ENCODE data around the gene TMPRSS13. TPM values are rescaled to one million over a fixed set of nuclear protein-coding genes. Genes with fewer than 3 reads are reported as not detected.
"Not testable (repeated sequence)": the region's sequence is repeated elsewhere in the genome, so short reads cannot be mapped to it uniquely, and the experiment has no call there.

Gene TMPRSS13
- polyA plus RNA-seq (2013, experiment 1 of 2) = 0.18 TPM
- polyA plus RNA-seq (2013, experiment 2 of 2) = 0.35 TPM

DNA sequence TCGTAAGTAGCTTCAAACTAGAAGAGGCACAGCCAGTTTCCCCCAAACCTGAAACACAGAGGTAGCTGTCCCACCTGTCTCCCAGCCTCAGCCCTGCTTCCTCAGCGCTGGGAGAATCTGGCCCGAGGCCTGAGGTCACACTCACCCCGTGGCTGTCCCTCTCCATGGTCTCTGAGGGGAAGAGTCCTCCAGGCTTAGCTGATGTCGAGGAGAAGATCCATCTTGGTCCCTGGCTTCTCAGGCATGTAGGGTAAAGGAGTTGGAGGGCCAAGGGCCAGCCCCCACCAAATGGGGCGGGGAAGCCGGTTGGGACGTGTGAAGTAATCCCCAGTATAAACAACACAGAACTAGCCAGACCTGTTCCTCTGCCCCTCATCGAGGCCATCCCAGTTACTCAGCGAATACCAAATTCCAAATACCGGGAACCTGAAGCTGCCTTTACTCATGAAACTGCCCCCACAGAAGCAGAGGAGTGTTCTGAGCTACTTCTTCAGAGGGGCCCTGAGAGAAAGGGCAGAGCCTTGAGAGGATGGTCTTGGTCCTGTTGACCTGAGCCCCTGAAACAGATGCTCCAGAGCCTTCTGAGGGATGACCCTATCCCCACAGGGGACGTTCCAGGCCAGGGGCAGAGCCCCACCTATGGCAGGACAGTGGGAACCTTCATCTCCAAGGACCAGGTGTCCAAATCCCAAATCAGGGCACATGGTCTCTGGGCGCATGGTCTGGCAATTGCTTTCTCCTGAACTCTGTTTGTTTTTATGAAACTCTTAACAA lies at the start of gene TMPRSS13:
Gene TMPRSS13 (minus strand): TSS at position 261 of the 774 bp plus-strand sequence. CDS start 95 bp downstream, at position 166.
- 84 to 87% methylated on average over 8 to 10 of the region's 13 CpGs for WGBS, 2 experiments (ENCODE audit: insufficient coverage in 2 of 2)
- Histone ChIP-seq H3K36me3 (ENCODE audit: control insufficient read depth, insufficient read depth, low read length) (no peaks in the 10 kb centered on the region), H3K4me1 (ENCODE audit: control insufficient read depth, insufficient read depth, low read length, poor library complexity, severe bottlenecking) (peaks cover 17% of the 10 kb centered on the region), H3K4me3 (ENCODE audit: extremely low read depth, insufficient read depth, low read length, poor library complexity, severe bottlenecking) (no peak within 1 kb of the TSS), H3K27ac (ENCODE audit: low read depth, low read length, severe bottlenecking) (no peak within 1 kb of the TSS), H3K9me3 (ENCODE audit: control insufficient read depth, low read length) (no peaks in the 10 kb centered on the region)

- H3K4me3 ChIP-seq (ENCODE audit: extremely low read depth, insufficient read depth, low read length, poor library complexity, severe bottlenecking) = no peak overlapping the region
- no peaks in the 10 kb centered on the region for H3K9me3 ChIP-seq (ENCODE audit: control insufficient read depth, low read length)
- H3K36me3 ChIP-seq (ENCODE audit: control insufficient read depth, insufficient read depth, low read length) = no peaks in the 10 kb centered on the region
- no peak overlapping the region for H3K27ac ChIP-seq (ENCODE audit: low read depth, low read length, severe bottlenecking)
- WGBS, 2 experiments (ENCODE audit: insufficient coverage in 2 of 2) = 92 to 100% methylated on average over 2 of the region's 4 CpGs
- no peaks in the 10 kb centered on the region for H3K4me1 ChIP-seq (ENCODE audit: control insufficient read depth, insufficient read depth, low read length, poor library complexity, severe bottlenecking)
These were observed 49.8 kb upstream of the TMPRSS13 start for GRCh38 chr11:117978991-117979390.

GRCh38 chr11:117978291-117978910 lies 49.2 kb upstream of the TMPRSS13 start:
- H3K36me3 ChIP-seq (ENCODE audit: control insufficient read depth, insufficient read depth, low read length); H3K9me3 ChIP-seq (ENCODE audit: control insufficient read depth, low read length); H3K27ac ChIP-seq (ENCODE audit: low read depth, low read length, severe bottlenecking); H3K4me3 ChIP-seq (ENCODE audit: extremely low read depth, insufficient read depth, low read length, poor library complexity, severe bottlenecking); H3K4me1 ChIP-seq (ENCODE audit: control insufficient read depth, insufficient read depth, low read length, poor library complexity, severe bottlenecking): not testable (repeated sequence)
- 97% methylated on average over 9 to 12 of the region's 36 CpGs for WGBS, 2 experiments (ENCODE audit: insufficient coverage in 2 of 2)

DNA sequence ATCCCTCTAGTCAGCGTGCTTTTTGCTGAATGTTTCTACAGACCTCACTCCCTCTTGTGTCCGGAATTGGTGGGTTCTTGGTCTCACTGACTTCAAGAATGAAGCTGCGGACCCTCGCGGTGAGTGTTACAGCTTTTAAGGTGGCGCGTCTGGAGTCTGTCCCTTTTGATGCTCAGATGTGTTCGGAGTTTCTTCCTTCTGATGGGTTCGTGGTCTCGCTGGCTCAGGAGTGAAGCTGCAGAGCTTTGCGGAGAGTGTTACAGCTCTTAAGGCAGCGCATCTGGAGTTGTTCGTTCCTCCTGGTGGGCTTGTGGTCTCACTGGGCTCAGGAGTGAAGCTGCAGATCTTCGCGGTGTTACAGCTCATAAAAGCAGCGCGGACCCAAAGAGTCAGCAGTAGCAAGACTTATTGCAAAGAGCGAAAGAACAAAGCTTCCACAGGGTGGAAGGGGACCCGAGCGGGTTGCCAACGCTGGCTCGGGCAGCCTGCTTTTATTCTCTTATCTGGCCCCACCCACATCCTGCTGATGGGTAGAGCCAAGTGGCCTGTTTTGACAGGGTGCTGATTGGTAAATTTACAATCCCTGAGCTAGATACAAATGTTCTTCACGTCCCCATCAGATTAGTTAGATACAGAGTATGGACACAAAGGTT lies 48.5 kb upstream of the TMPRSS13 start:
- H3K36me3 ChIP-seq (ENCODE audit: control insufficient read depth, insufficient read depth, low read length); H3K4me3 ChIP-seq (ENCODE audit: extremely low read depth, insufficient read depth, low read length, poor library complexity, severe bottlenecking); H3K27ac ChIP-seq (ENCODE audit: low read depth, low read length, severe bottlenecking); H3K9me3 ChIP-seq (ENCODE audit: control insufficient read depth, low read length); H3K4me1 ChIP-seq (ENCODE audit: control insufficient read depth, insufficient read depth, low read length, poor library complexity, severe bottlenecking): not testable (repeated sequence)
- 93 to 95% methylated on average over 12 to 20 of the region's 23 CpGs for WGBS, 2 experiments (ENCODE audit: insufficient coverage in 2 of 2)

DNA sequence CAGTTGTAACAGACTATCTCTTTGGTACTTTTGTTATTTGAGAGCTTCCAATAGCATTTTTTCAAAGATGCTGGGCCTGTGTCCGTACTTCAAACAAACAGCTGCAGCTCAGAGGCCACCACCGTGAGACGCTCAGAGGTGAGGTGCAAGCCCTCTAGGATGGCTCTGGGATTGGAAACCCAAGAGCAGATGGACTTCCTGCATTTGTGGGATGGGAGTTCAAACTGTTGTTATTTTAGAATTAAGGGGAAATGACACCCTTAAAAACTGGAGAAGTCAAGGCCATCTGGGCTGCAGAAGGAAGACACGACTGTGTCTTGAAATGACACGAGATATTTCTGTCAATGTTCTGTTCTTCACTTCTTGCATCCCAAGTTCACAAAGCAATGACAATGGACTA lies 47.8 kb upstream of the TMPRSS13 start:
- 94 to 96% methylated on average over 4 to 5 of the region's 5 CpGs for WGBS, 2 experiments (ENCODE audit: insufficient coverage in 2 of 2)
- H3K36me3 ChIP-seq (ENCODE audit: control insufficient read depth, insufficient read depth, low read length) = no peaks in the 10 kb centered on the region
- no peak overlapping the region for H3K4me3 ChIP-seq (ENCODE audit: extremely low read depth, insufficient read depth, low read length, poor library complexity, severe bottlenecking)
- no peaks in the 10 kb centered on the region for H3K9me3 ChIP-seq (ENCODE audit: control insufficient read depth, low read length)
- H3K4me1 ChIP-seq (ENCODE audit: control insufficient read depth, insufficient read depth, low read length, poor library complexity, severe bottlenecking) = no peaks in the 10 kb centered on the region
- H3K27ac ChIP-seq (ENCODE audit: low read depth, low read length, severe bottlenecking) = no peak overlapping the region

DNA sequence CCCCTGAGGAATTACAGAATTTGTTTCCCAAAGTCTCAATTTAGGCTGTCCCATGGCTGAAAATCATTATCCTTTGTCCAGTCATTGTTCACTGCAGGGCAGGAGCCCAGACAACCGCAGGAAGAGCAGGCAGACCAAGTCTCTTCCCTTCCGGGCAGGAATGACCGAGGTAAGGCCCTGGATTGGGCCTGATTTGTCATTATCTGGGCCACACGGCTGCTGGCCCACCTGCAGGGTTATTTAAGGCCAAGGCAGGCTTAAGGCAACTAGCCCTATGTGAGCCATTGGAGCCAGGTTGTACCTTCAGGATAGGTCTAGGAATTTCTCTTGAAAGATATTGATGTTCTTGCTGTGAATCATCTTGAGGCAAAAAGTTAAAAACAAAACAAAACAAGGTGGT lies 47.2 kb upstream of the TMPRSS13 start:
- no peaks in the 10 kb centered on the region for H3K9me3 ChIP-seq (ENCODE audit: control insufficient read depth, low read length)
- no peaks in the 10 kb centered on the region for H3K4me1 ChIP-seq (ENCODE audit: control insufficient read depth, insufficient read depth, low read length, poor library complexity, severe bottlenecking)
- no peaks in the 10 kb centered on the region for H3K36me3 ChIP-seq (ENCODE audit: control insufficient read depth, insufficient read depth, low read length)
- no peak overlapping the region for H3K4me3 ChIP-seq (ENCODE audit: extremely low read depth, insufficient read depth, low read length, poor library complexity, severe bottlenecking)
- H3K27ac ChIP-seq (ENCODE audit: low read depth, low read length, severe bottlenecking) = no peak overlapping the region
- WGBS, 2 experiments (ENCODE audit: insufficient coverage in 2 of 2) = 87 to 96% methylated on average over 4 of the region's 4 CpGs

DNA sequence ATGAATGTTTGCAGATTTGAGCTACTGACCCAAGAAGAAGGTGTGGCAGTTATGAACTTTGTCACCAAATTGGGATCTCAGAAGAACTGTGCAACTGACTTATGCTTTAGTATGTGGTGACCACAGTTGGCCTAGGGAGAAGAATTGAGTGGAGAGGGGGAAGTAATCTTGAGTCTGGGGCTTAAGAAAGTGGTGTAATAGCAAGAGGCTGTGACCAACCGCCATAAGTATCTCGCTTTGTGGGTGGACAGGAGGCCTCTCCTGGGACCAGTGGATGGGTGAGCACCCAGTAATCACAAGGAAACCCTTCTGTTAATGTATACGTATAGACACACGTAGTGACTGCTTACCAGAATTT lies 44.3 kb upstream of the TMPRSS13 start:
- Histone ChIP-seq H3K27ac (ENCODE audit: low read depth, low read length, severe bottlenecking) (no peak overlapping the region), H3K4me1 (ENCODE audit: control insufficient read depth, insufficient read depth, low read length, poor library complexity, severe bottlenecking) (no peaks in the 10 kb centered on the region), H3K9me3 (ENCODE audit: control insufficient read depth, low read length) (no peaks in the 10 kb centered on the region), H3K4me3 (ENCODE audit: extremely low read depth, insufficient read depth, low read length, poor library complexity, severe bottlenecking) (no peak overlapping the region), H3K36me3 (ENCODE audit: control insufficient read depth, insufficient read depth, low read length) (no peaks in the 10 kb centered on the region)
- WGBS, 2 experiments (ENCODE audit: insufficient coverage in 2 of 2) = 88 to 100% methylated on average over 4 of the region's 4 CpGs

DNA sequence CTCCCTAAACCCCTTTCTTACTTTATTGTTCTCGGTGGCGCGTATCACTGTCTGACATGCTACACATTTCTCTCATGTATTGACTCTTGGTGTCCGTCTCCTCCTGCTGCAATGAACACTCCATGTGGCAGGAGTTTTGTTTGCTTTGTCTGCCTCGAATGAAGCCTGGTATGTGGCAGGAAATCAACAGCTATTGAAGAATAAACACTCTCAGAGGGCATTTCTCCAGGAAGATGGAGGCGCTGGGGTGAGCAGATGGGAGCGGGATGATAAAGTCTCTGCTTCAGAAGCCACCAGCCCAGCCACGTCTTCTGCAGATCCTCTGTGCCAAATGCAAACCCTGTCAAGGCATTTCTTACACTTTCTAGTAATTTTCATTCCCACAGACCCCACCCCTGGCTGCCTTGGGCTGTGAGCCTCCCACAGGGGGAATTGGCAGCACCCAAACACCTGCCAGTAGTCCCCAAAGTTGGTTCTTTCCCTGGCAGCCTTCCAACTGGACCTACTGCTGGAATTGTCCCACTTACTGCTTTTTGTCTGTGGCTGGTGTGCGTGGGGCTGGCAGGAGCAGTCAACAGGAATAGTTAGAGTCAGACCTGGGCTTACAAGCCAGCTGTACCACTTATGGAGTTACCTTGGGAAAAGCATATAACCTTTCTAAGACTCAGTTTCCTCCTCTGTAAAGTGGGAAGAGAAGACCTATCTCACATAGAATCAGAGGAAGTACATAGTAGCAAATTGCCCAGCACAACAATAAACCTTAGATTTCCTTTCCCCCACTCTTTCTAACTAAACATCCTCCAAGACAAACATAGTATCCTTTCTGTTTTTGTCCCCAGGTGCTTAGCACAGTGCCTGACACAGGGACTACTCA lies 43.7 kb upstream of the TMPRSS13 start:
- no peaks in the 10 kb centered on the region for H3K9me3 ChIP-seq (ENCODE audit: control insufficient read depth, low read length)
- H3K4me3 ChIP-seq (ENCODE audit: extremely low read depth, insufficient read depth, low read length, poor library complexity, severe bottlenecking) = no peak overlapping the region
- no peaks in the 10 kb centered on the region for H3K4me1 ChIP-seq (ENCODE audit: control insufficient read depth, insufficient read depth, low read length, poor library complexity, severe bottlenecking)
- no peaks in the 10 kb centered on the region for H3K36me3 ChIP-seq (ENCODE audit: control insufficient read depth, insufficient read depth, low read length)
- WGBS, 2 experiments (ENCODE audit: insufficient coverage in 2 of 2) = 83 to 86% methylated on average over 3 to 9 of the region's 9 CpGs
- no peak overlapping the region for H3K27ac ChIP-seq (ENCODE audit: low read depth, low read length, severe bottlenecking)

GRCh38 chr11:117972044-117972443 lies 42.8 kb upstream of the TMPRSS13 start:
- Histone ChIP-seq H3K9me3 (ENCODE audit: control insufficient read depth, low read length) (no peaks in the 10 kb centered on the region), H3K4me1 (ENCODE audit: control insufficient read depth, insufficient read depth, low read length, poor library complexity, severe bottlenecking) (no peaks in the 10 kb centered on the region), H3K36me3 (ENCODE audit: control insufficient read depth, insufficient read depth, low read length) (no peaks in the 10 kb centered on the region), H3K27ac (ENCODE audit: low read depth, low read length, severe bottlenecking) (no peak overlapping the region), H3K4me3 (ENCODE audit: extremely low read depth, insufficient read depth, low read length, poor library complexity, severe bottlenecking) (no peak overlapping the region)
- WGBS, 2 experiments (ENCODE audit: insufficient coverage in 2 of 2) = 95 to 100% methylated on average over 2 to 7 of the region's 10 CpGs

- Histone ChIP-seq H3K4me1 (ENCODE audit: control insufficient read depth, insufficient read depth, low read length, poor library complexity, severe bottlenecking) (no peaks in the 10 kb centered on the region), H3K9me3 (ENCODE audit: control insufficient read depth, low read length) (no peaks in the 10 kb centered on the region), H3K36me3 (ENCODE audit: control insufficient read depth, insufficient read depth, low read length) (no peaks in the 10 kb centered on the region), H3K4me3 (ENCODE audit: extremely low read depth, insufficient read depth, low read length, poor library complexity, severe bottlenecking) (no peak overlapping the region), H3K27ac (ENCODE audit: low read depth, low read length, severe bottlenecking) (no peak overlapping the region)
- 82 to 100% methylated on average over 2 of the region's 4 CpGs for WGBS, 2 experiments (ENCODE audit: insufficient coverage in 2 of 2)
These were observed 41.3 kb upstream of the TMPRSS13 start for GRCh38 chr11:117970400-117971024.

Data from mesodermal cell (in vitro differentiated cells).